WTC11 (cell line): ENCODE measurements around the gene LAIR2. TPM values are rescaled to one million over a fixed set of nuclear protein-coding genes. Genes with fewer than 3 reads are reported as not detected.

ENCODE experiments used
- ATAC-seq: fragments of 200-7000 bp; cut with Tn5 transposase; 2 replicates; pipeline ENCODE4 v1.10.0; 2021; ENCODE audit warnings: mild to moderate bottlenecking, moderate library complexity
- CTCF ChIA-PET: fragments of 300-600 bp; sonication (Branson Sonifier 250); formaldehyde crosslinking; loops from one replicate; lab custom pipeline; 2021; ENCODE audit warnings: antibody characterized with exemption; lab: Charles Lee
- POLR2A ChIA-PET: fragments of 350-600 bp; sonication (Branson Sonifier 250); formaldehyde crosslinking; loops from one replicate; lab custom pipeline; 2021; ENCODE audit warnings: antibody characterized with exemption; lab: Charles Lee
- DNase-seq: peaks from one replicate; pipeline ENCODE4 v3.0.0; 2021; ENCODE audit warnings: low spot score
- H3K27ac Mint-ChIP-seq: 2 replicates; pipeline ENCODE4 v1.8.0; 2021; ENCODE audit warnings: mixed read lengths
- H3K27me3 Mint-ChIP-seq: 2 replicates; pipeline ENCODE4 v1.8.0; 2021; ENCODE audit warnings: low read depth, mild to moderate bottlenecking, moderate library complexity, mixed read lengths
- H3K36me3 Mint-ChIP-seq: 2 replicates; pipeline ENCODE4 v1.8.0; 2021; ENCODE audit warnings: mixed read lengths
- H3K4me1 Mint-ChIP-seq: 2 replicates; pipeline ENCODE4 v1.8.0; 2022; ENCODE audit warnings: mixed read lengths
- H3K4me3 Mint-ChIP-seq: 2 replicates; pipeline ENCODE4 v1.8.0; 2021; ENCODE audit warnings: mild to moderate bottlenecking, moderate library complexity, mixed read lengths
- H3K9me3 Mint-ChIP-seq: 2 replicates; pipeline ENCODE4 v1.8.0; 2021; ENCODE audit warnings: mixed read lengths
- ETV6 ChIP-seq: sonication (generic); formaldehyde crosslinking; IDR thresholded peaks from 2 replicates; pipeline ENCODE4 v1.8.1; 2022; ENCODE audit warnings: mild to moderate bottlenecking, missing genetic modification reagents
- FOXK1 ChIP-seq: sonication (generic); formaldehyde crosslinking; IDR thresholded peaks from 2 replicates; pipeline ENCODE4 v1.8.0; 2022; ENCODE audit warnings: mild to moderate bottlenecking, moderate library complexity, missing genetic modification reagents
- FOXP1 ChIP-seq: sonication (generic); formaldehyde crosslinking; IDR thresholded peaks from 2 replicates; pipeline ENCODE4 v1.8.0; 2022; ENCODE audit warnings: missing genetic modification reagents, mild to moderate bottlenecking, moderate library complexity, borderline replicate concordance
- NR2C2 ChIP-seq: sonication (generic); formaldehyde crosslinking; IDR thresholded peaks from 2 replicates; pipeline ENCODE4 v1.8.0; 2022; ENCODE audit warnings: mild to moderate bottlenecking, missing genetic modification reagents
- RELA ChIP-seq: sonication (generic); formaldehyde crosslinking; IDR thresholded peaks from 2 replicates; pipeline ENCODE4 v1.8.1; 2022; ENCODE audit warnings: missing genetic modification reagents, mild to moderate bottlenecking, borderline replicate concordance
- total RNA-seq: library from RNA; stranded (reverse); gene quantifications from 3 replicates; pipeline ENCODE4 v1.2.3, GENCODE V29; 2021
- TF ChIP-seq, protein P1 (sequence below): sonication (generic); formaldehyde crosslinking; IDR thresholded peaks from 2 replicates; pipeline ENCODE4 v1.8.0; 2022; ENCODE audit warnings: mild to moderate bottlenecking, missing genetic modification reagents
- TF ChIP-seq, protein P2 (sequence below): fragments of 250-450 bp; sonication (Bioruptor Pico); IDR thresholded peaks from 2 replicates; pipeline ENCODE4 v1.8.0; 2021; ENCODE audit warnings: mild to moderate bottlenecking
- TF ChIP-seq, protein P3 (sequence below): fragments of 250-450 bp; sonication (Bioruptor Pico); conservative IDR thresholded peaks from 2 replicates; pipeline ENCODE4 v1.9.0; 2021; ENCODE audit warnings: mild to moderate bottlenecking
- TF ChIP-seq, protein P4 (sequence below): sonication (generic); formaldehyde crosslinking; IDR thresholded peaks from 2 replicates; pipeline ENCODE4 v1.8.1; 2022; ENCODE audit warnings: mild to moderate bottlenecking, moderate library complexity, missing genetic modification reagents
- TF ChIP-seq, protein P5 (sequence below): sonication (generic); formaldehyde crosslinking; IDR thresholded peaks from 2 replicates; pipeline ENCODE4 v1.8.0; 2023; ENCODE audit warnings: missing genetic modification reagents, mild to moderate bottlenecking, borderline replicate concordance
- TF ChIP-seq, protein P6 (sequence below): sonication (generic); formaldehyde crosslinking; IDR thresholded peaks from 2 replicates; pipeline ENCODE4 v1.8.0; 2022; ENCODE audit warnings: mild to moderate bottlenecking, missing genetic modification reagents
- TF ChIP-seq, protein P7 (sequence below): sonication (generic); formaldehyde crosslinking; IDR thresholded peaks from 2 replicates; pipeline ENCODE4 v1.8.1; 2023; ENCODE audit warnings: mild to moderate bottlenecking, missing genetic modification reagents, moderate library complexity
- TF ChIP-seq, protein P8 (sequence below): fragments of 250-450 bp; sonication (Bioruptor Pico); IDR thresholded peaks from 2 replicates; pipeline ENCODE4 v2.1.2; 2022; ENCODE audit warnings: mild to moderate bottlenecking, moderate library complexity

The LAIR2 gene
- total RNA-seq, 1 experiment from 2014 or later = not detected

DNA sequence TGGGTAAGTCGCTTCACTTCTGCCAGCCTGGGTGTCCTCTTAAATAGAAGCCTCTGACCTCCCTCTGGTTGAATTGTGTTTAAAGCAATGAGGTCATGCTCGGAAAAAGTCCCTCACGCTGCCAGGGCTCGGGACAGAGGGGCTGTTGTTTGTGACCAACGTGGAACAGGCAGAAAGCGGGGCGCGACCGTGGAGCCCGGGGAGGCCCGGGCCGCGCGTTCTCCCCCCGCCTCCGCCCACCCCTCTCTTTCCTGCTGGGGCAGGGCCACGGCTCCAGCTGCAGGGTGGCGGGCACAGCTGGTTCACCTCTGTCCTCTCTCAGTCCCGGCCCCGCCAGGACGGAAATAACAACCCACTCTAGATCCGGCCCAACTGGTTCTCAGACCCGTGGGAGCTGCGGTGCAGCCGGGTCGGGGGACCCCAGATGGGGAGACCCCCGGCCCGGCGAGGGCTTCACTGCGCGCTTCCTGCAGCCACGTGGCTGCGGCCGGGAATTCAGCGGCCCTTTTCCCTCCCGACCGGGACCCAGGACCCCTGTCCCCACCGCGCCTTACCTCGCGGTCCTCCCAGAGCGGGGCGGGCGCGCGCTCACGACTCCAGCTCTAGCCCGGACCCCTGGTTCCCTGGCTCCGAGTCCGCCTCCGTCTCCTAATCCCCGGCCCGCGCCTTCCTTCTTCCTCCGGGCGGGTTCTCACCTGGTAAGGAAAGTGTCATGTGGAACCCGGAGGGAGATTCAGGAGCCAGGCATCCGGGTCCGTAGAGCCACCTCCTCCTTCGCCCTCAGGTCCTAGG lies 31.4 kb upstream of the LAIR2 start:
- H3K27ac Mint-ChIP-seq = no peak overlapping the region
- peak overlapping the region; percentile 63 for H3K4me3 Mint-ChIP-seq
- ATAC-seq = peak; percentile 39
- peak; percentile 55 for DNase-seq
- no peaks in the 10 kb centered on the region for H3K9me3 Mint-ChIP-seq
- ChIA-PET POLR2A (no interaction called here), CTCF (no interaction called here)
- no peaks in the 10 kb centered on the region for H3K36me3 Mint-ChIP-seq
- H3K27me3 Mint-ChIP-seq = peaks cover 54% of the 10 kb centered on the region
- no peak for TF ChIP-seq ETV6 (CRISPR knock-in tag)
- TF ChIP-seq RELA = no peak
- peak; percentile 34; the same call in 1 of the 2 replicates for TF ChIP-seq FOXP1 (CRISPR knock-in tag)
- TF ChIP-seq, protein P1, sequence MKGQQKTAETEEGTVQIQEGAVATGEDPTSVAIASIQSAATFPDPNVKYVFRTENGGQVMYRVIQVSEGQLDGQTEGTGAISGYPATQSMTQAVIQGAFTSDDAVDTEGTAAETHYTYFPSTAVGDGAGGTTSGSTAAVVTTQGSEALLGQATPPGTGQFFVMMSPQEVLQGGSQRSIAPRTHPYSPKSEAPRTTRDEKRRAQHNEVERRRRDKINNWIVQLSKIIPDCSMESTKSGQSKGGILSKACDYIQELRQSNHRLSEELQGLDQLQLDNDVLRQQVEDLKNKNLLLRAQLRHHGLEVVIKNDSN (CRISPR knock-in tag) = peak; percentile 46; the same call in 1 of the 2 replicates
- TF ChIP-seq, protein P2, sequence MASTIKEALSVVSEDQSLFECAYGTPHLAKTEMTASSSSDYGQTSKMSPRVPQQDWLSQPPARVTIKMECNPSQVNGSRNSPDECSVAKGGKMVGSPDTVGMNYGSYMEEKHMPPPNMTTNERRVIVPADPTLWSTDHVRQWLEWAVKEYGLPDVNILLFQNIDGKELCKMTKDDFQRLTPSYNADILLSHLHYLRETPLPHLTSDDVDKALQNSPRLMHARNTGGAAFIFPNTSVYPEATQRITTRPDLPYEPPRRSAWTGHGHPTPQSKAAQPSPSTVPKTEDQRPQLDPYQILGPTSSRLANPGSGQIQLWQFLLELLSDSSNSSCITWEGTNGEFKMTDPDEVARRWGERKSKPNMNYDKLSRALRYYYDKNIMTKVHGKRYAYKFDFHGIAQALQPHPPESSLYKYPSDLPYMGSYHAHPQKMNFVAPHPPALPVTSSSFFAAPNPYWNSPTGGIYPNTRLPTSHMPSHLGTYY (CRISPR knock-in tag) = no peak
- TF ChIP-seq, protein P3, sequence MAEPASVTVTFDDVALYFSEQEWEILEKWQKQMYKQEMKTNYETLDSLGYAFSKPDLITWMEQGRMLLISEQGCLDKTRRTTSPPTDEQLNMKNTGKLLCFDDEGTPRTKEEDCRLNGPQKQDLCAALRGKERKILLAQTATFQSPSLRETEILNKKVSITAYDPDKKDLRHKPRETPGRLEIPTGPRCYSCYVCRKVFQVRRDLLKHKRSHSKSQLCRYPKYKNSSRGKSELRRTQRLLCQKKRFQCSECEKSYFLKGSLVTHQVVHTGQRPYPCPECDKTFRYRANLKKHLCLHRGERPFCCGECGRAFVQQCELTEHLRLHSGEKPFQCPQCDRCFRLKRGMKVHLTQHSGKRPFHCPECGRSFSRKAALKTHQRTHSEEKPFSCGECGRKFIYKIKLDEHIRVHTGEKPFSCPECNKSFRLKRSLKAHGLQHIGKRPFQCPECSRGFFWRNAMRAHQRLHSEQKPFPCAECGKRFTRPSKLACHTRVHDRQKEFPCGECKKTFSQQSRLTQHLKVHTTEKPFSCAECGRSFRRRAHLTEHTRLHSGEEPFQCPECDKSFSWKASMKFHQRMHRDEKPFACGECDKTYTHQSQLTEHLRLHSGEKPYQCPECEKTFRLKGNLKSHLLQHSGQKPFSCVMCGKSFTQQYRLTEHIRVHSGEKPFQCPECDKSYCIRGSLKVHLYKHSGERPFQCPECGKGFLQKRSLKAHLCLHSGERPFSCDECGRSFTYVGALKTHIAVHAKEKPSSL = no peak
- TF ChIP-seq, protein P4, sequence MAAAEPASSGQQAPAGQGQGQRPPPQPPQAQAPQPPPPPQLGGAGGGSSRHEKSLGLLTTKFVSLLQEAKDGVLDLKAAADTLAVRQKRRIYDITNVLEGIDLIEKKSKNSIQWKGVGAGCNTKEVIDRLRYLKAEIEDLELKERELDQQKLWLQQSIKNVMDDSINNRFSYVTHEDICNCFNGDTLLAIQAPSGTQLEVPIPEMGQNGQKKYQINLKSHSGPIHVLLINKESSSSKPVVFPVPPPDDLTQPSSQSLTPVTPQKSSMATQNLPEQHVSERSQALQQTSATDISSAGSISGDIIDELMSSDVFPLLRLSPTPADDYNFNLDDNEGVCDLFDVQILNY (CRISPR knock-in tag) = peak; percentile 56; the same call in 1 of the 2 replicates
- TF ChIP-seq, protein P5, sequence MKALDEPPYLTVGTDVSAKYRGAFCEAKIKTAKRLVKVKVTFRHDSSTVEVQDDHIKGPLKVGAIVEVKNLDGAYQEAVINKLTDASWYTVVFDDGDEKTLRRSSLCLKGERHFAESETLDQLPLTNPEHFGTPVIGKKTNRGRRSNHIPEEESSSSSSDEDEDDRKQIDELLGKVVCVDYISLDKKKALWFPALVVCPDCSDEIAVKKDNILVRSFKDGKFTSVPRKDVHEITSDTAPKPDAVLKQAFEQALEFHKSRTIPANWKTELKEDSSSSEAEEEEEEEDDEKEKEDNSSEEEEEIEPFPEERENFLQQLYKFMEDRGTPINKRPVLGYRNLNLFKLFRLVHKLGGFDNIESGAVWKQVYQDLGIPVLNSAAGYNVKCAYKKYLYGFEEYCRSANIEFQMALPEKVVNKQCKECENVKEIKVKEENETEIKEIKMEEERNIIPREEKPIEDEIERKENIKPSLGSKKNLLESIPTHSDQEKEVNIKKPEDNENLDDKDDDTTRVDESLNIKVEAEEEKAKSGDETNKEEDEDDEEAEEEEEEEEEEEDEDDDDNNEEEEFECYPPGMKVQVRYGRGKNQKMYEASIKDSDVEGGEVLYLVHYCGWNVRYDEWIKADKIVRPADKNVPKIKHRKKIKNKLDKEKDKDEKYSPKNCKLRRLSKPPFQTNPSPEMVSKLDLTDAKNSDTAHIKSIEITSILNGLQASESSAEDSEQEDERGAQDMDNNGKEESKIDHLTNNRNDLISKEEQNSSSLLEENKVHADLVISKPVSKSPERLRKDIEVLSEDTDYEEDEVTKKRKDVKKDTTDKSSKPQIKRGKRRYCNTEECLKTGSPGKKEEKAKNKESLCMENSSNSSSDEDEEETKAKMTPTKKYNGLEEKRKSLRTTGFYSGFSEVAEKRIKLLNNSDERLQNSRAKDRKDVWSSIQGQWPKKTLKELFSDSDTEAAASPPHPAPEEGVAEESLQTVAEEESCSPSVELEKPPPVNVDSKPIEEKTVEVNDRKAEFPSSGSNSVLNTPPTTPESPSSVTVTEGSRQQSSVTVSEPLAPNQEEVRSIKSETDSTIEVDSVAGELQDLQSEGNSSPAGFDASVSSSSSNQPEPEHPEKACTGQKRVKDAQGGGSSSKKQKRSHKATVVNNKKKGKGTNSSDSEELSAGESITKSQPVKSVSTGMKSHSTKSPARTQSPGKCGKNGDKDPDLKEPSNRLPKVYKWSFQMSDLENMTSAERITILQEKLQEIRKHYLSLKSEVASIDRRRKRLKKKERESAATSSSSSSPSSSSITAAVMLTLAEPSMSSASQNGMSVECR = peak; percentile 65; the same call in 1 of the 2 replicates
- 0 out of 2 replicates have a peak, but pooled peaks have one; percentile 37 for TF ChIP-seq NR2C2 (CRISPR knock-in tag)
- TF ChIP-seq, protein P6, sequence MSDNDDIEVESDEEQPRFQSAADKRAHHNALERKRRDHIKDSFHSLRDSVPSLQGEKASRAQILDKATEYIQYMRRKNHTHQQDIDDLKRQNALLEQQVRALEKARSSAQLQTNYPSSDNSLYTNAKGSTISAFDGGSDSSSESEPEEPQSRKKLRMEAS = peak; percentile 91
- TF ChIP-seq, protein P7, sequence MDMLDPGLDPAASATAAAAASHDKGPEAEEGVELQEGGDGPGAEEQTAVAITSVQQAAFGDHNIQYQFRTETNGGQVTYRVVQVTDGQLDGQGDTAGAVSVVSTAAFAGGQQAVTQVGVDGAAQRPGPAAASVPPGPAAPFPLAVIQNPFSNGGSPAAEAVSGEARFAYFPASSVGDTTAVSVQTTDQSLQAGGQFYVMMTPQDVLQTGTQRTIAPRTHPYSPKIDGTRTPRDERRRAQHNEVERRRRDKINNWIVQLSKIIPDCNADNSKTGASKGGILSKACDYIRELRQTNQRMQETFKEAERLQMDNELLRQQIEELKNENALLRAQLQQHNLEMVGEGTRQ (CRISPR knock-in tag) = peak; percentile 20; the same call in 1 of the 2 replicates
- TF ChIP-seq, protein P8, sequence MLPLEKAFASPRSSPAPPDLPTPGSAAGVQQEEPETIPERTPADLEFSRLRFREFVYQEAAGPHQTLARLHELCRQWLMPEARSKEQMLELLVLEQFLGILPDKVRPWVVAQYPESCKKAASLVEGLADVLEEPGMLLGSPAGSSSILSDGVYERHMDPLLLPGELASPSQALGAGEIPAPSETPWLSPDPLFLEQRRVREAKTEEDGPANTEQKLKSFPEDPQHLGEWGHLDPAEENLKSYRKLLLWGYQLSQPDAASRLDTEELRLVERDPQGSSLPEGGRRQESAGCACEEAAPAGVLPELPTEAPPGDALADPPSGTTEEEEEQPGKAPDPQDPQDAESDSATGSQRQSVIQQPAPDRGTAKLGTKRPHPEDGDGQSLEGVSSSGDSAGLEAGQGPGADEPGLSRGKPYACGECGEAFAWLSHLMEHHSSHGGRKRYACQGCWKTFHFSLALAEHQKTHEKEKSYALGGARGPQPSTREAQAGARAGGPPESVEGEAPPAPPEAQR (CRISPR knock-in tag) = no peak
- 0 out of 2 replicates have a peak, but pooled peaks have one; percentile 4 for TF ChIP-seq FOXK1
- peaks cover 26% of the 10 kb centered on the region for H3K4me1 Mint-ChIP-seq
